OCI-LY3 (cell line): ENCODE measurements around the gene ASCC3.

Source experiments
- CTCF ChIP-seq: fragments of 200-600, 300-600 bp; sonication (generic); IDR thresholded peaks from 2 replicates; pipeline ENCODE4 v1.5.1; 2014; ENCODE audit warnings: antibody characterized with exemption, low read length, low read depth
- EZH2phosphoT487 ChIP-seq: fragments of 200-600 bp; shearing (Covaris generic); IDR thresholded peaks from 2 replicates; pipeline ENCODE4 v1.6.1; 2018; ENCODE audit warnings: antibody characterized with exemption, mixed run types, low read depth

GRCh38 chr6:100469101-100469859 is 411.8 kb downstream of the ASCC3 start:
- TF ChIP-seq CTCF (no peak), EZH2phosphoT487 (no peak)
